ENCODE measurements around the gene PAPPA2. TPM values are rescaled to one million over a fixed set of nuclear protein-coding genes. Genes with fewer than 3 reads are reported as not detected.

Gene PAPPA2
- total RNA-seq, 1 experiment from 2014 or later, result not detected

GRCh38 chr1:176779992-176780328 lies 317.0 kb downstream of the PAPPA2 start:
- Histone ChIP-seq H3K9me3 (ENCODE audit: insufficient read depth, low read depth) (no peaks in the 10 kb centered on the region), H3K9me2 (ENCODE audit: insufficient read depth) (no peaks in the 10 kb centered on the region), H3K4me2 (no peak overlapping the region), H3K27ac (no peak overlapping the region), H3K27me3 (ENCODE audit: insufficient read depth, low read depth) (peaks cover 4% of the 10 kb centered on the region; the same call in 1 of the 2 replicates), H4K20me1 (ENCODE audit: insufficient read depth) (no peaks in the 10 kb centered on the region), H3K4me3 (no peak overlapping the region), H3F3A (ENCODE audit: insufficient read depth, low read depth) (no peaks in the 10 kb centered on the region), H3K36me3 (ENCODE audit: low read depth) (no peaks in the 10 kb centered on the region), H2AFZ (no peak overlapping the region), H3K4me1 (replicated peaks; ENCODE audit: insufficient read depth) (no peaks in the 10 kb centered on the region), H3K79me2 (ENCODE audit: low read depth) (no peaks in the 10 kb centered on the region)
- POLR2A ChIA-PET (ENCODE audit: unreplicated experiment), result no interaction called here
- CTCF ChIA-PET, result no interaction called here
- TF ChIP-seq EZH2 (IDR thresholded peaks at IDR 0.05; ENCODE audit: low read depth) (no peak), CTCF (conservative IDR thresholded peaks at IDR 0.05) (no peak)
- DNase-seq, result no peak
- BruUV-seq (replicated peaks), result no TSS peak
- intact Hi-C loops (cut with micrococcal nuclease; ENCODE audit: unreplicated experiment), result no loop called here

GRCh38 chr1:176783309-176783708 lies 320.3 kb downstream of the PAPPA2 start:
- TF ChIP-seq EZH2 (IDR thresholded peaks at IDR 0.05; ENCODE audit: low read depth), result no peak
- no peak for DNase-seq
- no peaks in the 10 kb centered on the region for H3F3A ChIP-seq (ENCODE audit: insufficient read depth, low read depth)
- no peaks in the 10 kb centered on the region for H3K79me2 ChIP-seq (ENCODE audit: low read depth)
- POLR2A ChIA-PET (ENCODE audit: unreplicated experiment), result no interaction called here
- no peaks in the 10 kb centered on the region for H3K9me2 ChIP-seq (ENCODE audit: insufficient read depth)
- BruUV-seq (replicated peaks), result no TSS peak
- CTCF ChIA-PET, result no interaction called here
- H3K27ac ChIP-seq, result no peak overlapping the region
- peaks cover 12% of the 10 kb centered on the region; the same call in 1 of the 2 replicates for H3K27me3 ChIP-seq (ENCODE audit: insufficient read depth, low read depth)
- no peak overlapping the region for H3K4me3 ChIP-seq
- H3K4me1 ChIP-seq (replicated peaks; ENCODE audit: insufficient read depth), result no peaks in the 10 kb centered on the region
- H3K9me3 ChIP-seq (ENCODE audit: insufficient read depth, low read depth), result no peaks in the 10 kb centered on the region
- intact Hi-C loops (cut with micrococcal nuclease; ENCODE audit: unreplicated experiment), result no loop called here
- H2AFZ ChIP-seq, result no peak overlapping the region
- H4K20me1 ChIP-seq (ENCODE audit: insufficient read depth), result no peaks in the 10 kb centered on the region
- no peak overlapping the region for H3K4me2 ChIP-seq
- H3K36me3 ChIP-seq (ENCODE audit: low read depth), result no peaks in the 10 kb centered on the region

- Histone ChIP-seq H3F3A (ENCODE audit: insufficient read depth, low read depth) (no peaks in the 10 kb centered on the region), H3K4me1 (replicated peaks; ENCODE audit: insufficient read depth) (no peaks in the 10 kb centered on the region), H3K36me3 (ENCODE audit: low read depth) (no peaks in the 10 kb centered on the region), H4K20me1 (ENCODE audit: insufficient read depth) (no peaks in the 10 kb centered on the region), H3K27me3 (ENCODE audit: insufficient read depth, low read depth) (peaks cover 12% of the 10 kb centered on the region; the same call in 1 of the 2 replicates), H3K79me2 (ENCODE audit: low read depth) (no peaks in the 10 kb centered on the region), H3K27ac (no peak overlapping the region), H3K4me2 (no peak overlapping the region), H3K9me2 (ENCODE audit: insufficient read depth) (no peaks in the 10 kb centered on the region; the same call in 1 of the 2 replicates), H2AFZ (no peak overlapping the region), H3K4me3 (no peak overlapping the region), H3K9me3 (ENCODE audit: insufficient read depth, low read depth) (no peaks in the 10 kb centered on the region)
- CTCF ChIA-PET, result no interaction called here
- intact Hi-C loops (cut with micrococcal nuclease; ENCODE audit: unreplicated experiment), result no loop called here
- no peak for TF ChIP-seq CTCF (conservative IDR thresholded peaks at IDR 0.05)
- TF ChIP-seq EZH2 (IDR thresholded peaks at IDR 0.05; ENCODE audit: low read depth), result no peak
- POLR2A ChIA-PET (ENCODE audit: unreplicated experiment), result no interaction called here
- DNase-seq, result no peak
- BruUV-seq (replicated peaks), result no TSS peak
Observed at GRCh38 chr1:176785056-176785455, 322.1 kb downstream of the PAPPA2 start.

GRCh38 chr1:176785791-176786190 lies 322.8 kb downstream of the PAPPA2 start:
- Histone ChIP-seq H3K4me2 (no peak overlapping the region), H3K9me2 (ENCODE audit: insufficient read depth) (no peaks in the 10 kb centered on the region; the same call in 1 of the 2 replicates), H3K79me2 (ENCODE audit: low read depth) (no peaks in the 10 kb centered on the region), H3F3A (ENCODE audit: insufficient read depth, low read depth) (no peaks in the 10 kb centered on the region), H3K36me3 (ENCODE audit: low read depth) (no peaks in the 10 kb centered on the region), H2AFZ (no peak overlapping the region), H3K27me3 (ENCODE audit: insufficient read depth, low read depth) (peaks cover 12% of the 10 kb centered on the region; the same call in 1 of the 2 replicates), H4K20me1 (ENCODE audit: insufficient read depth) (no peaks in the 10 kb centered on the region), H3K9me3 (ENCODE audit: insufficient read depth, low read depth) (no peaks in the 10 kb centered on the region), H3K27ac (no peak overlapping the region), H3K4me3 (no peak overlapping the region), H3K4me1 (replicated peaks; ENCODE audit: insufficient read depth) (no peaks in the 10 kb centered on the region)
- CTCF ChIA-PET, result no interaction called here
- POLR2A ChIA-PET (ENCODE audit: unreplicated experiment), result no interaction called here
- intact Hi-C loops (cut with micrococcal nuclease; ENCODE audit: unreplicated experiment), result no loop called here
- TF ChIP-seq CTCF (conservative IDR thresholded peaks at IDR 0.05) (no peak), EZH2 (IDR thresholded peaks at IDR 0.05; ENCODE audit: low read depth) (no peak)
- no peak for DNase-seq
- BruUV-seq (replicated peaks), result no TSS peak

All from PC-9 (cell line).